ENCODE measurements around the gene PRKN. TPM values are rescaled to one million over a fixed set of nuclear protein-coding genes. Genes with fewer than 3 reads are reported as not detected.

The PRKN gene
- polyA plus RNA-seq, 1 experiment, result 0.71 TPM

DNA sequence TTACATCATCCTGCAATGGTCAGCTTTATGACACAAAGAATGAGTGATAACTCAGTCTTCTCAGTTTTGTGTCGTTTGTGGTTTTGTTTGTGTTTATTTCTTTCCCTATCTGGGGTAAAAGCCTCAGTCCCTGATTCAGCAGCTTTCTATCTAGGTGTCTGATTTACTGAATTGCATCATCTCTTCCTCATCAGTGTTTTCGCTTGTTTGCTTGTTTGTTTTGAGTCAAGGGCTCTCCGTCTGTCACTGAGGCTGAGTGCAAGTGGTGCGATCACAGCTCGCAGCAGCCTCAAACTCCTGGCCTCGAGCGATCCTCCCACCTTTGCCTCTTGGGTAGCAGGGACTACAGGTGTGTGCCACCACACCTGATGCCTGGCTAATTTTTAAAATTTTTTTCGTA, 548.9 kb downstream of the PRKN start:
- DNase-seq (ENCODE audit: low read depth), result no peak
- Histone ChIP-seq H3K4me3 (ENCODE audit: low read depth, low read length) (no peak overlapping the region), H3K27me3 (ENCODE audit: control insufficient read depth, insufficient read depth, low read length) (no peaks in the 10 kb centered on the region), H3K36me3 (ENCODE audit: control insufficient read depth, insufficient read depth, low read length) (no peaks in the 10 kb centered on the region)
- CTCF ChIA-PET, result no interaction called here
- POLR2A ChIA-PET, result no interaction called here
- TF ChIP-seq, protein P1, sequence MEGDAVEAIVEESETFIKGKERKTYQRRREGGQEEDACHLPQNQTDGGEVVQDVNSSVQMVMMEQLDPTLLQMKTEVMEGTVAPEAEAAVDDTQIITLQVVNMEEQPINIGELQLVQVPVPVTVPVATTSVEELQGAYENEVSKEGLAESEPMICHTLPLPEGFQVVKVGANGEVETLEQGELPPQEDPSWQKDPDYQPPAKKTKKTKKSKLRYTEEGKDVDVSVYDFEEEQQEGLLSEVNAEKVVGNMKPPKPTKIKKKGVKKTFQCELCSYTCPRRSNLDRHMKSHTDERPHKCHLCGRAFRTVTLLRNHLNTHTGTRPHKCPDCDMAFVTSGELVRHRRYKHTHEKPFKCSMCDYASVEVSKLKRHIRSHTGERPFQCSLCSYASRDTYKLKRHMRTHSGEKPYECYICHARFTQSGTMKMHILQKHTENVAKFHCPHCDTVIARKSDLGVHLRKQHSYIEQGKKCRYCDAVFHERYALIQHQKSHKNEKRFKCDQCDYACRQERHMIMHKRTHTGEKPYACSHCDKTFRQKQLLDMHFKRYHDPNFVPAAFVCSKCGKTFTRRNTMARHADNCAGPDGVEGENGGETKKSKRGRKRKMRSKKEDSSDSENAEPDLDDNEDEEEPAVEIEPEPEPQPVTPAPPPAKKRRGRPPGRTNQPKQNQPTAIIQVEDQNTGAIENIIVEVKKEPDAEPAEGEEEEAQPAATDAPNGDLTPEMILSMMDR (IDR thresholded peaks at IDR 0.05; ENCODE audit: insufficient read depth, low read depth, low read length), result no peak

GRCh38 chr6:162178266-162178665, 549.3 kb downstream of the PRKN start:
- no peaks in the 10 kb centered on the region for H3K27me3 ChIP-seq (ENCODE audit: control insufficient read depth, insufficient read depth, low read length)
- no peak overlapping the region for H3K4me3 ChIP-seq (ENCODE audit: low read depth, low read length)
- H3K36me3 ChIP-seq (ENCODE audit: control insufficient read depth, insufficient read depth, low read length), result no peaks in the 10 kb centered on the region
- POLR2A ChIA-PET, result no interaction called here
- no peak for DNase-seq (ENCODE audit: low read depth)
- TF ChIP-seq, protein P1 (IDR thresholded peaks at IDR 0.05; ENCODE audit: insufficient read depth, low read depth, low read length), result no peak
- CTCF ChIA-PET, result no interaction called here

GRCh38 chr6:162177746-162178145, 549.8 kb downstream of the PRKN start:
- POLR2A ChIA-PET, result no interaction called here
- CTCF ChIA-PET, result no interaction called here
- no peaks in the 10 kb centered on the region for H3K27me3 ChIP-seq (ENCODE audit: control insufficient read depth, insufficient read depth, low read length)
- no peak for DNase-seq (ENCODE audit: low read depth)
- TF ChIP-seq, protein P1 (IDR thresholded peaks at IDR 0.05; ENCODE audit: insufficient read depth, low read depth, low read length), result no peak
- no peaks in the 10 kb centered on the region for H3K36me3 ChIP-seq (ENCODE audit: control insufficient read depth, insufficient read depth, low read length)
- H3K4me3 ChIP-seq (ENCODE audit: low read depth, low read length), result no peak overlapping the region

DNA sequence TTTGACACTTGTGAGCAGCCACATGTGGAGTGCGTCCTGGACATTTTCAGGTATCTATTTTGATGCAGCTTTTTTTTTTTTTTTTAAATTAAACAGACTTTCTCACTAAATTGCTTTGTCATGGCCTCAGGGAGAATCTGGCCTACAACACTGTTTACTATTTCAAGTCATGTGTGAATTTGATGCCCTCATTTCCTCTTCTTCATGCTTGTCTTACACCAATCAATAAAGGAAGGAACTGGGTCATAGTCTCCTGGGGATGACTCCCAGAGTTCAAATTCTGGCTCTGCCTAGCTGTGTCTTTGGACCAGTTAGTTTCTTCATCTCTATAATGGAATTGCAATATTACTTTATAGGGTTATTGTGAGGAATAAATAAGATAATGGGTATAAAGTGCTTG, 554.1 kb downstream of the PRKN start:
- ChIA-PET CTCF (no interaction called here), POLR2A (no interaction called here)

GRCh38 chr6:162165479-162165878, 562.1 kb downstream of the PRKN start:
- DNase-seq (ENCODE audit: low read depth), result no peak
- Histone ChIP-seq H3K36me3 (ENCODE audit: control insufficient read depth, insufficient read depth, low read length) (no peaks in the 10 kb centered on the region), H3K4me3 (ENCODE audit: low read depth, low read length) (no peak overlapping the region), H3K27me3 (ENCODE audit: control insufficient read depth, insufficient read depth, low read length) (no peaks in the 10 kb centered on the region)
- TF ChIP-seq, protein P1 (IDR thresholded peaks at IDR 0.05; ENCODE audit: insufficient read depth, low read depth, low read length), result no peak
- ChIA-PET POLR2A (no interaction called here), CTCF (no interaction called here)

More for the DNA sequence above, 554.1 kb downstream of the PRKN start:
- Histone ChIP-seq H3K27me3 (ENCODE audit: control insufficient read depth, insufficient read depth, low read length) (no peaks in the 10 kb centered on the region), H3K4me3 (ENCODE audit: low read depth, low read length) (no peak overlapping the region), H3K36me3 (ENCODE audit: control insufficient read depth, insufficient read depth, low read length) (no peaks in the 10 kb centered on the region)
- no peak for DNase-seq (ENCODE audit: low read depth)
- TF ChIP-seq, protein P1 (IDR thresholded peaks at IDR 0.05; ENCODE audit: insufficient read depth, low read depth, low read length), result no peak
